Astrocyte of the spinal cord (primary cell): Measurements from ENCODE around the gene MYBPC3.

Source experiments
- DNase-seq: peaks from one replicate; pipeline ENCODE4 v3.0.0; 2011; ENCODE audit warnings: low read depth, low spot score
- H3K4me3 ChIP-seq: 2 replicates; pipeline ENCODE4 v1.5.1; 2011; ENCODE audit warnings: low read depth, mild to moderate bottlenecking, low read length, moderate library complexity
- CTCF ChIP-seq: IDR thresholded peaks from 2 replicates; pipeline ENCODE4 v1.5.1; 2012; ENCODE audit warnings: low read depth, mild to moderate bottlenecking, low read length, inconsistent platforms
- in situ Hi-C: cut with HindIII; loops from 2 replicates; pipeline ENCODE4 v1.10.0; 2017; ENCODE audit warnings: low sequenced_read_pairs

The MYBPC3 gene

GRCh38 chr11:47314992-47315391 is 37.5 kb downstream of the MYBPC3 start:
- no peak for TF ChIP-seq CTCF
- no peak overlapping the region for H3K4me3 ChIP-seq
- in situ Hi-C loops, result no loop called here
- no peak for DNase-seq

- in situ Hi-C loops, result no loop called here
- no peak for TF ChIP-seq CTCF
Observed at GRCh38 chr11:47308050-47308823, 44.3 kb downstream of the MYBPC3 start.

GRCh38 chr11:47306484-47306844 is 46.0 kb downstream of the MYBPC3 start:
- H3K4me3 ChIP-seq, result no peak overlapping the region
- in situ Hi-C loops, result no loop called here
- no peak for TF ChIP-seq CTCF
- no peak for DNase-seq

More at GRCh38 chr11:47308050-47308823, 44.3 kb downstream of the MYBPC3 start:
- H3K4me3 ChIP-seq, result no peak overlapping the region
- no peak for DNase-seq

GRCh38 chr11:47305734-47306483 is 46.6 kb downstream of the MYBPC3 start:
- H3K4me3 ChIP-seq, result no peak overlapping the region
- no peak for TF ChIP-seq CTCF
- DNase-seq, result no peak
- in situ Hi-C loops, result no loop called here

- DNase-seq, result no peak
- TF ChIP-seq CTCF, result no peak
- no peak overlapping the region for H3K4me3 ChIP-seq
- in situ Hi-C loops, result no loop called here
Observed at GRCh38 chr11:47302853-47303252, 49.6 kb downstream of the MYBPC3 start.

GRCh38 chr11:47299078-47299477 is 53.4 kb downstream of the MYBPC3 start:
- no peak for DNase-seq
- in situ Hi-C loops, result no loop called here
- H3K4me3 ChIP-seq, result no peak overlapping the region
- no peak for TF ChIP-seq CTCF
